HL-60 (cell line): Measurements from ENCODE around the gene TSSK6.
A peak's percentile ranks its signal among the peaks of the same experiment; 100 is the strongest.

Source experiments
- POLR2AphosphoS5 ChIP-seq: IDR thresholded peaks from 2 replicates; pipeline ENCODE4 v1.6.1; 2012; ENCODE audit warnings: low read depth
- TF ChIP-seq, protein P1 (sequence below): IDR thresholded peaks from one replicate; pipeline ENCODE4 v1.5.1; 2011; ENCODE audit warnings: low read length, control low read depth, inconsistent platforms; ENCODE audit not compliant: insufficient read depth

GRCh38 chr19:19552798-19553197, 37.5 kb upstream of the TSSK6 start:
- TF ChIP-seq, protein P1, sequence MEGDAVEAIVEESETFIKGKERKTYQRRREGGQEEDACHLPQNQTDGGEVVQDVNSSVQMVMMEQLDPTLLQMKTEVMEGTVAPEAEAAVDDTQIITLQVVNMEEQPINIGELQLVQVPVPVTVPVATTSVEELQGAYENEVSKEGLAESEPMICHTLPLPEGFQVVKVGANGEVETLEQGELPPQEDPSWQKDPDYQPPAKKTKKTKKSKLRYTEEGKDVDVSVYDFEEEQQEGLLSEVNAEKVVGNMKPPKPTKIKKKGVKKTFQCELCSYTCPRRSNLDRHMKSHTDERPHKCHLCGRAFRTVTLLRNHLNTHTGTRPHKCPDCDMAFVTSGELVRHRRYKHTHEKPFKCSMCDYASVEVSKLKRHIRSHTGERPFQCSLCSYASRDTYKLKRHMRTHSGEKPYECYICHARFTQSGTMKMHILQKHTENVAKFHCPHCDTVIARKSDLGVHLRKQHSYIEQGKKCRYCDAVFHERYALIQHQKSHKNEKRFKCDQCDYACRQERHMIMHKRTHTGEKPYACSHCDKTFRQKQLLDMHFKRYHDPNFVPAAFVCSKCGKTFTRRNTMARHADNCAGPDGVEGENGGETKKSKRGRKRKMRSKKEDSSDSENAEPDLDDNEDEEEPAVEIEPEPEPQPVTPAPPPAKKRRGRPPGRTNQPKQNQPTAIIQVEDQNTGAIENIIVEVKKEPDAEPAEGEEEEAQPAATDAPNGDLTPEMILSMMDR = peak; percentile 28
- no peak for TF ChIP-seq POLR2AphosphoS5
